ENCODE data around the gene NPAS3. TPM values are rescaled to one million over a fixed set of nuclear protein-coding genes. Genes with fewer than 3 reads are reported as not detected.

Gene NPAS3
- total and polyA plus RNA-seq, 7 donors, result 0.04 to 1.5 (median 0.39) TPM

DNA sequence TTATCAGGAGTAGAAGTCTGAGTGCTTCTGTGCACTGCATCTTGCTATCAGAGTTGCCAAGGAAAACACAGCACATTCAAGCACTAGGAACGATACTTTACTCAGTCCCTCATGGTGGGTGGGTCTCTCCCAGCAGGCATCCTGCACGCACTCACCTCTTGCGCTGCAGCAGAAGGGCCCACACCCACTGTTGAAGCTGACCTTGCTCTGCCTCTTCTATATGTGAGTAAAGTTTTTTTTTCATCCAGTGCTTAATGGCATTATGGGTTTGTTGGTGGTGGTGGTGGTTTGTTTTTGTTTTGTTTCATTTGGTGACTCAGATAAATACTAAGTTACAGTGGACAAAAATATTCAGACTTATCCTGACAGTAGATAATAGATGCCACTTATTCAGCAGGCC, 663.7 kb downstream of the NPAS3 start:
- ATAC-seq, result no peak
- TF ChIP-seq, protein P1, sequence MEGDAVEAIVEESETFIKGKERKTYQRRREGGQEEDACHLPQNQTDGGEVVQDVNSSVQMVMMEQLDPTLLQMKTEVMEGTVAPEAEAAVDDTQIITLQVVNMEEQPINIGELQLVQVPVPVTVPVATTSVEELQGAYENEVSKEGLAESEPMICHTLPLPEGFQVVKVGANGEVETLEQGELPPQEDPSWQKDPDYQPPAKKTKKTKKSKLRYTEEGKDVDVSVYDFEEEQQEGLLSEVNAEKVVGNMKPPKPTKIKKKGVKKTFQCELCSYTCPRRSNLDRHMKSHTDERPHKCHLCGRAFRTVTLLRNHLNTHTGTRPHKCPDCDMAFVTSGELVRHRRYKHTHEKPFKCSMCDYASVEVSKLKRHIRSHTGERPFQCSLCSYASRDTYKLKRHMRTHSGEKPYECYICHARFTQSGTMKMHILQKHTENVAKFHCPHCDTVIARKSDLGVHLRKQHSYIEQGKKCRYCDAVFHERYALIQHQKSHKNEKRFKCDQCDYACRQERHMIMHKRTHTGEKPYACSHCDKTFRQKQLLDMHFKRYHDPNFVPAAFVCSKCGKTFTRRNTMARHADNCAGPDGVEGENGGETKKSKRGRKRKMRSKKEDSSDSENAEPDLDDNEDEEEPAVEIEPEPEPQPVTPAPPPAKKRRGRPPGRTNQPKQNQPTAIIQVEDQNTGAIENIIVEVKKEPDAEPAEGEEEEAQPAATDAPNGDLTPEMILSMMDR (IDR thresholded peaks at IDR 0.05), result no peak
- intact Hi-C loops (cut with DNase I), result no loop called here
- no peak overlapping the region for H3K4me3 ChIP-seq
- DNase-seq, result no peak
- no peak overlapping the region for H3K27ac ChIP-seq
- H3K4me1 ChIP-seq, result no peaks in the 10 kb centered on the region
- H3K36me3 ChIP-seq (ENCODE audit: insufficient read depth in 1 of 2, low read depth in 1 of 2), result no peaks in the 10 kb centered on the region
- WGBS, 3 donors, result 84 to 93% (median 92%) methylated on average over 3 of the region's 3 CpGs
- H3K27me3 ChIP-seq (ENCODE audit: insufficient read depth in 3 of 3, low read length in 2 of 3), result no peaks in the 10 kb centered on the region
- no peaks in the 10 kb centered on the region for H3K9me3 ChIP-seq

DNA sequence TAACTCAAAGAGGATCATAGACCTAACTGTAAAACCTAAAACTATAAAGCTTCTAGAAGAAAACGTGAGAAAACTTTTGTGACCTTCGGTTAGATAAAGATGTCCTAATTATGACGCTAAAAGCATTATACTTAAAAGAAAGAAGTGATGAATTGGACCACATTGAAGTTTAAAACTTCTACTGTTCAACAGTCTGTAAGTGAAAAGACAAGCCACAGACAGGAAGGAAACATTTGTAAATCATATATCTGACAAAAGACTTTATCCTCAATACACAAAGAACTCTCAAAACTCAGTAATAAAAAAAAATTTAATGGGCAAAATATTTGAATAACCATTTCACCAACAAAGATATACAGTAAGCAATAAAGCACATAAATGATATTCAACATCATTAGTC, 667.9 kb downstream of the NPAS3 start:
- Histone ChIP-seq H3K27me3 (ENCODE audit: insufficient read depth in 3 of 3, low read length in 2 of 3) (no peaks in the 10 kb centered on the region), H3K9me3 (no peaks in the 10 kb centered on the region), H3K36me3 (ENCODE audit: insufficient read depth in 1 of 2, low read depth in 1 of 2) (no peaks in the 10 kb centered on the region), H3K4me1 (no peaks in the 10 kb centered on the region), H3K4me3 (no peak overlapping the region), H3K27ac (no peak overlapping the region)
- TF ChIP-seq, protein P1 (IDR thresholded peaks at IDR 0.05), result no peak
- ATAC-seq, result no peak
- DNase-seq, result no peak
- intact Hi-C loops (cut with DNase I), result no loop called here
- WGBS, 3 donors, result 87 to 91% (median 90%) methylated on average over 3 of the region's 3 CpGs

DNA sequence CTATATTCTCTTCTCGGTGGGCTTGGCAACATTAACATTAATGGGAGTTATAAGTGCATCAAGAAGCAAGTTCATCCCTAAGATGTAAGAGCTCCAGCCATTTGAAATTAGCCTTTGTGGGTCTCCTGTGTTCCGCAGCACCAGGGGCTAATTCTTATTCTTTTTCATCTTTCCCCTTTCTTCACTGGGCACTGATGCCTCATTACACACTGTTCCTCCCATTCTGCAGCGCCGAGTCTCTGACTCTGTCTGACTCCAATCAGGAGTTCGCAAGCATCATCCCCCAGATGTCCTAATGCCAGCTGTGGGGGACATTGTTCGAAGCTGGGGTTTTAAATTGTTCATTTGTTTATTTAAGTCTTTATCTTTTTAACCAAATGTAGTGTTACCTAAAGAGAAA, 670.9 kb downstream of the NPAS3 start:
- intact Hi-C loops (cut with DNase I), result no loop called here
- Histone ChIP-seq H3K4me1 (no peaks in the 10 kb centered on the region), H3K9me3 (no peaks in the 10 kb centered on the region), H3K36me3 (ENCODE audit: insufficient read depth in 1 of 2, low read depth in 1 of 2) (no peaks in the 10 kb centered on the region), H3K27ac (no peak overlapping the region), H3K4me3 (no peak overlapping the region), H3K27me3 (ENCODE audit: insufficient read depth in 3 of 3, low read length in 2 of 3) (no peaks in the 10 kb centered on the region)
- TF ChIP-seq, protein P1 (IDR thresholded peaks at IDR 0.05), result no peak
- ATAC-seq, result no peak
- WGBS, 3 donors, result 85 to 90% (median 85%) methylated on average over 6 of the region's 6 CpGs
- no peak for DNase-seq

DNA sequence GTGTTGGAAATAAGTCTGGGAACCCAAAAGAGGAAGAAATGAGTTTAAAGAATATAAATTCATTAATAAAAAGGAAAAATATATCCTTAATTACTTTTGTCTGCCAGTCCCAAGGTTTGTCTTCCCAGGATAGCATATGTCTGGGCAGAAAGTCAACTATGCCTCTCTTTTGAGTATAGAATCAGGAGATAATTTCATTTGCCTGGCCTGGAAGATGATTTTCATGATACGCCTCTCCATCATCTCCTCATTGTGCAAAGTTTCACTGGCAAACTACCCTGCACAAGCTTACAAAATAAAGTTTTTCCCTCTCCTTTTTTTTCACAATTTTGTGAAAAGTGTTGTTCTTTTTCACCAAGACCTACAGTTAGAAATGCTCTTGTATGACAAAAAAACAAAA, 671.4 kb downstream of the NPAS3 start:
- no peaks in the 10 kb centered on the region for H3K4me1 ChIP-seq
- TF ChIP-seq, protein P1 (IDR thresholded peaks at IDR 0.05), result no peak
- no peaks in the 10 kb centered on the region for H3K27me3 ChIP-seq (ENCODE audit: insufficient read depth in 3 of 3, low read length in 2 of 3)
- no peak for ATAC-seq
- WGBS, 3 donors, result 79 to 97% (median 81%) methylated on average over 1 of the region's 1 CpG
- H3K36me3 ChIP-seq (ENCODE audit: insufficient read depth in 1 of 2, low read depth in 1 of 2), result no peaks in the 10 kb centered on the region
- DNase-seq, result no peak
- H3K4me3 ChIP-seq, result no peak overlapping the region
- no peaks in the 10 kb centered on the region for H3K9me3 ChIP-seq
- H3K27ac ChIP-seq, result no peak overlapping the region
- intact Hi-C loops (cut with DNase I), result no loop called here

DNA sequence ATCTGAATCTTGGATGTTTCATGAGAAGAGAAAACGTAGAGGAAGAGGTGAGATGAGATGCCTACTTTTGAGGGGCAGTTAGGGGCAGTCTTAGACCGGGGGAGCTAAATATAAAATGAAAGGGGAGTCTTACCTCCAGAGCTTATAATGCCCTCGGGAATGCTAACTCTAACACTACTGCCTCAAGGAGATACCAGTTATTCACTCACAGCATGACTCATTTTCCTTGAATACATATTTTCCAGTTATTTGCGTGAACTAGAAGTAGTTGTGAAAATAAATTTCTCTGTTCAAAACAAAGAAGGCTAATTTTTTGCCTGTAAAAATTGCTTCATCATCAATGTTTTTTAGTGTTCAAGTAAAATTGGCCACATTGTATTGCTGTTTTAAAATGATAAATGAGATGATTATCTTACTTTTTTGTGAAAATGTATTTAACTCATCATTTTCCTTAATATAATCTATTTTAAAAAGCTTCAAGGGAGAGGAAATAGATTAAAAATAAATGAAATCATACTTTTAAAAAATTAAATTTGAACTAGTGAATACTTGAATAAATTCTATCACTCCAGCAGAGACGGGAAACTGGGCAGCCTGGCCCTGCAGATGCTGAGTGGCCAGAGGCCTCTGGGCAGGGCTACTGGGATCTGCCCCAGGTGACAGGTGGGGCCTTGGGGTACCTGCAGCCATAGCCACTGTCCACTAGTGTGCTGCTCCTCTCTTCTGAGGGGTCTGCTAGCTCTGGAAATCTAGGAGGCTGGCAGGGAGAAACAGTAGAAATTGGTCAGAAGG, 672.9 kb downstream of the NPAS3 start:
- no peak overlapping the region for H3K27ac ChIP-seq
- H3K9me3 ChIP-seq, result no peaks in the 10 kb centered on the region
- ATAC-seq, result no peak
- TF ChIP-seq, protein P1 (IDR thresholded peaks at IDR 0.05), result no peak
- intact Hi-C loops (cut with DNase I), result no loop called here
- 87 to 90% (median 90%) methylated on average over 5 of the region's 5 CpGs for WGBS, 3 donors
- H3K4me3 ChIP-seq, result no peak overlapping the region
- DNase-seq, result no peak
- no peaks in the 10 kb centered on the region for H3K27me3 ChIP-seq (ENCODE audit: insufficient read depth in 3 of 3, low read length in 2 of 3)
- no peaks in the 10 kb centered on the region for H3K4me1 ChIP-seq
- H3K36me3 ChIP-seq (ENCODE audit: insufficient read depth in 1 of 2, low read depth in 1 of 2), result no peaks in the 10 kb centered on the region

Measured in psoas muscle (tissue), 8 donors.